ENCODE data around the gene RIPOR2.

Gene RIPOR2

GRCh38 chr6:24874776-24875533, 60.8 kb downstream of the RIPOR2 start:
- DNase-seq, result no peak

GRCh38 chr6:24874128-24874527, 61.6 kb downstream of the RIPOR2 start:
- DNase-seq, result no peak

- DNase-seq, result no peak
Observed at GRCh38 chr6:24872779-24873178, 63.0 kb downstream of the RIPOR2 start.

GRCh38 chr6:24868765-24869164, 67.0 kb downstream of the RIPOR2 start:
- no peak for DNase-seq

GRCh38 chr6:24867104-24867703, 68.6 kb downstream of the RIPOR2 start:
- no peak for DNase-seq

- DNase-seq, result no peak
Observed at GRCh38 chr6:24865161-24865560, 70.6 kb downstream of the RIPOR2 start.

- DNase-seq, result no peak
Observed at GRCh38 chr6:24864343-24864742, 71.4 kb downstream of the RIPOR2 start.

GRCh38 chr6:24861934-24862333, 73.8 kb downstream of the RIPOR2 start:
- DNase-seq, result no peak

GRCh38 chr6:24859608-24860200, 76.1 kb downstream of the RIPOR2 start:
- DNase-seq, result no peak

- peak; percentile 29 for DNase-seq
Observed at GRCh38 chr6:24859132-24859531, 76.6 kb downstream of the RIPOR2 start.

GRCh38 chr6:24858177-24858653, 77.5 kb downstream of the RIPOR2 start:
- DNase-seq, result no peak

- DNase-seq, result no peak
Observed at GRCh38 chr6:24856901-24857670, 78.7 kb downstream of the RIPOR2 start.

GRCh38 chr6:24856246-24856599, 79.5 kb downstream of the RIPOR2 start:
- no peak for DNase-seq

GRCh38 chr6:24855395-24856245, 80.1 kb downstream of the RIPOR2 start:
- peak; percentile 50 for DNase-seq

GRCh38 chr6:24854077-24854666, 81.6 kb downstream of the RIPOR2 start:
- DNase-seq, result no peak

GRCh38 chr6:24851086-24851485, 84.7 kb downstream of the RIPOR2 start:
- no peak for DNase-seq

- no peak for DNase-seq
Observed at GRCh38 chr6:24849713-24850112, 86.0 kb downstream of the RIPOR2 start.

- DNase-seq, result no peak
Observed at GRCh38 chr6:24848461-24848860, 87.3 kb downstream of the RIPOR2 start.

GRCh38 chr6:24847402-24847801, 88.4 kb downstream of the RIPOR2 start:
- no peak for DNase-seq

GRCh38 chr6:24845578-24845977, 90.2 kb downstream of the RIPOR2 start:
- DNase-seq, result no peak

GRCh38 chr6:24844903-24845302, 90.9 kb downstream of the RIPOR2 start:
- DNase-seq, result no peak

GRCh38 chr6:24844061-24844460, 91.7 kb downstream of the RIPOR2 start:
- no peak for DNase-seq
